IMR-90 (cell line): Measurements from ENCODE around the gene THYN1. TPM values are rescaled to one million over a fixed set of nuclear protein-coding genes. Genes with fewer than 3 reads are reported as not detected.

Source experiments
- ATAC-seq: fragments of 200-7000 bp; cut with Tn5 transposase; 2 replicates; pipeline ENCODE4 v1.9.1; 2020; ENCODE audit warnings: low read depth, mild to moderate bottlenecking, moderate library complexity
- BruUV-seq: library from RNA; stranded (reverse); fragments of 400-500 nt; replicated peaks from 2 replicates; lab custom pipeline; 2021; lab: Mats Ljungman, UMichigan
- CTCF ChIA-PET: fragments of 300-600 bp; formaldehyde crosslinking; extraction: SDS; loops from one replicate; lab custom pipeline; 2021; ENCODE audit warnings: antibody characterized with exemption; lab: Yijun Ruan, JAX
- POLR2A ChIA-PET: fragments of 300-600 bp; sonication (Branson Sonifier 250); formaldehyde crosslinking; loops from one replicate; lab custom pipeline; 2022; ENCODE audit warnings: antibody characterized with exemption; ENCODE audit not compliant: unreplicated experiment; lab: Charles Lee
- DNase-seq: peaks from one replicate; pipeline ENCODE4 v3.0.0; 2013
- H2AFZ ChIP-seq: replicated peaks from 2 replicates; pipeline ENCODE3; 2013; ENCODE audit warnings: low read length, mild to moderate bottlenecking; ENCODE audit not compliant: poor library complexity
- H2AK5ac ChIP-seq: 2 replicates; pipeline ENCODE4 v1.6.1; 2013; ENCODE audit warnings: low read depth, low read length, inconsistent platforms
- H2AK9ac ChIP-seq: replicated peaks from 2 replicates; pipeline ENCODE3; 2013; ENCODE audit warnings: mild to moderate bottlenecking, low read depth, low read length, moderate library complexity; ENCODE audit not compliant: poor library complexity
- H2BK120ac ChIP-seq: 2 replicates; pipeline ENCODE4 v1.6.1; 2013; ENCODE audit warnings: low read depth, low read length, inconsistent platforms
- H2BK15ac ChIP-seq: 3 replicates; pipeline ENCODE4 v1.6.1; 2013; ENCODE audit warnings: low read depth, low read length, inconsistent platforms
- H2BK20ac ChIP-seq: 2 replicates; pipeline ENCODE4 v1.6.1; 2013; ENCODE audit warnings: low read depth, mild to moderate bottlenecking, inconsistent platforms, low read length, moderate library complexity
- H2BK5ac ChIP-seq: 2 replicates; pipeline ENCODE4 v1.6.1; 2013; ENCODE audit warnings: mild to moderate bottlenecking, low read depth, low read length, inconsistent platforms; ENCODE audit not compliant: poor library complexity, severe bottlenecking
- H3K14ac ChIP-seq: replicated peaks from 2 replicates; pipeline ENCODE4 v1.6.1; 2013; ENCODE audit warnings: low read depth, low read length, inconsistent platforms
- H3K18ac ChIP-seq: 2 replicates; pipeline ENCODE4 v1.6.1; 2013; ENCODE audit warnings: low read depth, low read length, control low read depth
- H3K23ac ChIP-seq: 2 replicates; pipeline ENCODE4 v1.6.1; 2013; ENCODE audit warnings: low read depth, low read length, inconsistent platforms
- H3K27ac ChIP-seq: 2 replicates; pipeline ENCODE4 v1.5.1; 2013; ENCODE audit warnings: mild to moderate bottlenecking, control low read depth, low read length; ENCODE audit not compliant: insufficient read depth
- H3K27me3 ChIP-seq: 2 replicates; pipeline ENCODE4 v1.6.1; 2013; ENCODE audit warnings: low read length; ENCODE audit not compliant: control insufficient read depth, insufficient read depth
- H3K36me3 ChIP-seq: 2 replicates; pipeline ENCODE4 v1.6.1; 2013; ENCODE audit warnings: low read length, mixed read lengths; ENCODE audit not compliant: control insufficient read depth, insufficient read depth
- H3K4ac ChIP-seq: 2 replicates; pipeline ENCODE4 v1.6.1; 2013; ENCODE audit warnings: low read depth, low read length, inconsistent platforms
- H3K4me1 ChIP-seq: 2 replicates; pipeline ENCODE4 v1.6.1; 2013; ENCODE audit warnings: low read length, mixed read lengths; ENCODE audit not compliant: control insufficient read depth, insufficient read depth
- H3K4me2 ChIP-seq: 2 replicates; pipeline ENCODE4 v1.6.1; 2013; ENCODE audit warnings: low read depth, mild to moderate bottlenecking, control low read depth, low read length, moderate library complexity
- H3K4me3 ChIP-seq: 2 replicates; pipeline ENCODE4 v1.5.1; 2013; ENCODE audit warnings: low read depth, mild to moderate bottlenecking, control low read depth, low read length, moderate library complexity; ENCODE audit not compliant: insufficient read depth
- H3K56ac ChIP-seq: 2 replicates; pipeline ENCODE4 v1.6.1; 2013; ENCODE audit warnings: low read length, inconsistent platforms; ENCODE audit not compliant: insufficient read depth; ENCODE audit errors: extremely low read depth
- H3K79me1 ChIP-seq, 2 experiments: 2 replicates each; pipeline ENCODE4 v1.6.1; 2013; ENCODE audit warnings: low read length in 2 of 2, inconsistent platforms in 1 of 2, low read depth in 1 of 2
- H3K9ac ChIP-seq: 2 replicates; pipeline ENCODE4 v1.6.1; 2013; ENCODE audit warnings: low read depth, low read length, control low read depth
- H3K9me1 ChIP-seq: 2 replicates; pipeline ENCODE4 v1.6.1; 2013; ENCODE audit warnings: low read length, inconsistent platforms; ENCODE audit not compliant: insufficient read depth
- H3K9me3 ChIP-seq: 2 replicates; pipeline ENCODE4 v1.6.1; 2013; ENCODE audit warnings: low read length; ENCODE audit not compliant: control insufficient read depth, insufficient read depth
- H4K20me1 ChIP-seq: 2 replicates; pipeline ENCODE4 v1.6.1; 2013; ENCODE audit warnings: low read length, inconsistent platforms; ENCODE audit not compliant: insufficient read depth
- H4K5ac ChIP-seq: 2 replicates; pipeline ENCODE4 v1.6.1; 2013; ENCODE audit warnings: mild to moderate bottlenecking, low read depth, low read length, control low read depth
- H4K8ac ChIP-seq, 2 experiments: 2 replicates each; pipeline ENCODE4 v1.6.1; 2013; ENCODE audit warnings: low read depth in 2 of 2, low read length in 2 of 2, control low read depth in 1 of 2, inconsistent platforms in 1 of 2
- H4K91ac ChIP-seq: 2 replicates; pipeline ENCODE4 v1.6.1; 2013; ENCODE audit warnings: low read depth, low read length, inconsistent platforms; ENCODE audit not compliant: insufficient read depth
- CEBPB ChIP-seq: IDR thresholded peaks from 2 replicates; pipeline ENCODE4 v1.6.1; 2012; ENCODE audit warnings: low read depth, low read length, improper control_type of control experiment
- CHD1 ChIP-seq: IDR thresholded peaks from 2 replicates; pipeline ENCODE4 v1.6.1; 2012; ENCODE audit warnings: low read depth, low read length, improper control_type of control experiment
- POLR2A ChIP-seq: IDR thresholded peaks from 2 replicates; pipeline ENCODE4 v1.6.1; 2012; ENCODE audit warnings: mild to moderate bottlenecking, low read depth, low read length
- WGBS, 2 experiments: methylation state at CpG; one replicate each; pipeline versions ENCODE4 v1.1.5 to v1.1.7; 2013; ENCODE audit warnings: missing lambda C conversion rate in 2 of 2; ENCODE audit not compliant: insufficient read length in 1 of 2; ENCODE audit errors: extremely low coverage in 2 of 2; 5-methylcytosine and 5-hydroxymethylcytosine counted together
- dilution Hi-C: fragments of 300-500 bp; cut with HindIII; formaldehyde crosslinking; loops from one replicate; pipeline ENCODE4 v1.14.3; 2018; ENCODE audit warnings: low sequenced_read_pairs; ENCODE audit not compliant: unreplicated experiment
- in situ Hi-C: fragments of 300-500 bp; cut with MboI; formaldehyde crosslinking; loops from 3 replicates; pipeline ENCODE4 v1.14.3; 2019; ENCODE audit warnings: low sequenced_read_pairs, inconsistent platforms, mixed read lengths
- intact Hi-C: fragments of 100-400 bp; cut with micrococcal nuclease; formaldehyde crosslinking; loops from 2 replicates; pipeline ENCODE4 v1.10.0; 2022
- polyA plus RNA-seq, 3 experiments: library from polyadenylated mRNA; depleted of rRNA; stranded (reverse); fragments of >200 nt; gene quantifications; 2 replicates each; pipeline ENCODE4 v1.2.3, GENCODE V29; 2012; ENCODE audit warnings: low replicate concordance in 1 of 3
- total RNA-seq: library from RNA; depleted of rRNA; stranded (reverse); fragments of >200 nt; gene quantifications from 2 replicates; pipeline ENCODE4 v1.2.3, GENCODE V29; 2012

Gene THYN1
- total and polyA plus RNA-seq, 2 of the 4 experiments (the other 2 are of a cell fraction): 43.1 to 72.1 TPM

DNA sequence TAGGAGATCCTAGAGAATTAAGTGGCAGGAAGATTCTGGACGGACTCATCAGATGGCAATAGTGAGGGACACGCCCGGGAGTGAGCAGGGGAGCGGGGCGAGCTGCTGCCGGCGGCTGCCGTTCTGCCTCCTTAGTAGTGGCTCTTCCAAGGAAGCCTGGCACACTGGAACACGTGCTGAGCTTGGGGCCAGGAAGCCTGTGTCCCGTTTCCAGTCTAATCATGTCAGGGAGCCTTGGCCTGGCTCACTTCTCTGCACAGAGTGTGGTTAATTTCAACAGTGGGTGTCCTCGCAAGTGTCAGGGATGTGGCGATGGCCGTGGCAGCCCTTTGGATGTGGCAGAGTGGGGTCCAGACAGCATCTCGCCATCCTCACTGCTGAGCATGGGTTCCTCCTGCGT is 39.5 kb upstream of the THYN1 start:
- Histone ChIP-seq H3K4me3 (no peak overlapping the region), H3K27me3 (no peaks in the 10 kb centered on the region), H3K23ac (no peak overlapping the region), H3K4me2 (no peak overlapping the region), H2BK15ac (no peak overlapping the region), H4K91ac (no peak overlapping the region), H3K9ac (no peak overlapping the region), H2AK5ac (no peak overlapping the region), H2AFZ (no peak overlapping the region), H2BK20ac (no peak overlapping the region), H3K14ac (no peak overlapping the region), H4K5ac (no peak overlapping the region), H2BK120ac (no peak overlapping the region), H3K9me3 (no peaks in the 10 kb centered on the region; the same call in 1 of the 2 replicates), H3K27ac (no peak overlapping the region), H3K4me1 (no peaks in the 10 kb centered on the region), H3K9me1 (no peaks in the 10 kb centered on the region), H2BK5ac (no peak overlapping the region), H3K79me1 (no peaks in the 10 kb centered on the region), H3K56ac (no peak overlapping the region), H4K8ac (no peak overlapping the region), H3K18ac (no peak overlapping the region), H4K20me1 (no peaks in the 10 kb centered on the region), H2AK9ac (no peak overlapping the region), H3K4ac (no peak overlapping the region), H3K36me3 (no peaks in the 10 kb centered on the region)
- dilution Hi-C loops (no loop called here), intact Hi-C loops (no loop called here), in situ Hi-C loops (no loop called here)
- BruUV-seq: no TSS peak
- TF ChIP-seq CHD1 (no peak), CEBPB (no peak), POLR2A (no peak)
- ChIA-PET CTCF (no interaction called here), POLR2A (no interaction called here)
- WGBS, 2 experiments: 54% methylated on average over 7 of the region's 15 CpGs; no CpG with 5 or more reads in 1 of the 2 experiments
- no peak for ATAC-seq
- no peak for DNase-seq
